BJ (cell line): ENCODE measurements around the gene MAP7D1. TPM values are rescaled to one million over a fixed set of nuclear protein-coding genes. Genes with fewer than 3 reads are reported as not detected.

Experiments used
- CTCF ChIA-PET: fragments of 350-600 bp; formaldehyde crosslinking; extraction: SDS; loops from one replicate; lab custom pipeline; 2021; ENCODE audit warnings: antibody characterized with exemption, inconsistent platforms; lab: Yijun Ruan, JAX
- POLR2A ChIA-PET: fragments of 300-600 bp; sonication (Branson Sonifier 250); formaldehyde crosslinking; extraction: SDS; loops from one replicate; lab custom pipeline; 2021; ENCODE audit warnings: antibody characterized with exemption; lab: Charles Lee
- DNase-seq: peaks from one replicate; pipeline ENCODE4 v3.0.0-alpha.2; 2011; ENCODE audit warnings: low read depth
- H3K27me3 ChIP-seq: 2 replicates; pipeline ENCODE4 v1.6.0; 2011; ENCODE audit warnings: low read length; ENCODE audit not compliant: control insufficient read depth, insufficient read depth
- H3K36me3 ChIP-seq: 2 replicates; pipeline ENCODE4 v1.5.1; 2011; ENCODE audit warnings: low read length; ENCODE audit not compliant: control insufficient read depth, insufficient read depth
- H3K4me3 ChIP-seq: 2 replicates; pipeline ENCODE4 v1.5.1; 2011; ENCODE audit warnings: low read depth, mild to moderate bottlenecking, control low read depth, low read length
- polyA plus RNA-seq: library from polyadenylated mRNA; depleted of rRNA; stranded (reverse); fragments of >200 nt; gene quantifications from 2 replicates; pipeline ENCODE4 v1.2.3, GENCODE V29; 2011
- TF ChIP-seq, protein P1 (sequence below): IDR thresholded peaks from 2 replicates; pipeline ENCODE4 v1.5.1; 2011; ENCODE audit warnings: low read depth, mild to moderate bottlenecking, control low read depth, inconsistent platforms, low read length, moderate library complexity; ENCODE audit not compliant: insufficient read depth

MAP7D1 gene
- polyA plus RNA-seq, 1 experiment, result 33.7 TPM

DNA sequence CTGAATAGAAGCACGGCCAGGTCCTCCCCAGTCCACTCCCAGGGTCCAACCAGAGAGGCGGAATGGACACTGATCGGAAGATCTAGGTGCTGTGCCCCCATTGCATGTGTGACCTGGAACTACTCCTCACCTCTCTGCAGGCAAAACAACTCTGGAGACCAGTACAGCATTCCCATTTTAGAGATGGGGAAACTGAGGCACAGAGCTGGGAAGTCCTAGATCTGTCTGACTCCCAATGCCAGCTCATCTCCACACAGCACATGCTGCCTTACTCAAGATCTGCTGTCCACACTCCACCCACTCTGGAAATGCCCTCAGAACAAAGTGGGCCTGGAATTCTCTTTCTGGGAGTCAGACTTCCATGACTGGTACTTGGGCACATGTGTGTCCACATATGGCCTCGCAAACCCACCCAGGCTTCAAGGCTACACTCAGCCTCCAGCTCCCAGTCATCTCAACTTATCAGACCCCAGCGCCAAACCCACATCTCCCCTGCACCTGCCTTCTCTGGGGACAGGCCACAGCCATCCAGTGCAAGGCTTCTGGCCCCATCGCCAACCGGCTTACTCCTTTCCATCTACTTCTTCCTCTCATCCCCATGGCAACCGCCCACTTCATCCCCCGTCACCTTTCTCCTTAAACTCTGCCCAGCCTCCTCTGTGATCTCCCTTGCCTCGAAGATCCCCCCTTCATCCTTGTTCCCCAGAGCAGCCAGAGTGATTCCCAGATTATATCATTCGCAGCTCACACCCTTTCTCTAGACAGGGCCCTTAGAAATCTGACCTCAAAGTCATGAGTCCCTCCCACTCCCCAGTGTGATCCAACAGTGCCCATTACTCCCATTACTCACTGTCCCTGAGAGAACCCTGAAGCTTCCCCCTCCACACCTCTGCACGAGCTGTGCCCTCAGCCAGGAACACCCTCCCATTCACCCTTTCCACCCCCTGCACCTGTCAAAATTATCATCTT lies 33.6 kb upstream of the MAP7D1 start:
- TF ChIP-seq, protein P1, sequence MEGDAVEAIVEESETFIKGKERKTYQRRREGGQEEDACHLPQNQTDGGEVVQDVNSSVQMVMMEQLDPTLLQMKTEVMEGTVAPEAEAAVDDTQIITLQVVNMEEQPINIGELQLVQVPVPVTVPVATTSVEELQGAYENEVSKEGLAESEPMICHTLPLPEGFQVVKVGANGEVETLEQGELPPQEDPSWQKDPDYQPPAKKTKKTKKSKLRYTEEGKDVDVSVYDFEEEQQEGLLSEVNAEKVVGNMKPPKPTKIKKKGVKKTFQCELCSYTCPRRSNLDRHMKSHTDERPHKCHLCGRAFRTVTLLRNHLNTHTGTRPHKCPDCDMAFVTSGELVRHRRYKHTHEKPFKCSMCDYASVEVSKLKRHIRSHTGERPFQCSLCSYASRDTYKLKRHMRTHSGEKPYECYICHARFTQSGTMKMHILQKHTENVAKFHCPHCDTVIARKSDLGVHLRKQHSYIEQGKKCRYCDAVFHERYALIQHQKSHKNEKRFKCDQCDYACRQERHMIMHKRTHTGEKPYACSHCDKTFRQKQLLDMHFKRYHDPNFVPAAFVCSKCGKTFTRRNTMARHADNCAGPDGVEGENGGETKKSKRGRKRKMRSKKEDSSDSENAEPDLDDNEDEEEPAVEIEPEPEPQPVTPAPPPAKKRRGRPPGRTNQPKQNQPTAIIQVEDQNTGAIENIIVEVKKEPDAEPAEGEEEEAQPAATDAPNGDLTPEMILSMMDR, result no peak
- POLR2A ChIA-PET, result no interaction called here

DNA sequence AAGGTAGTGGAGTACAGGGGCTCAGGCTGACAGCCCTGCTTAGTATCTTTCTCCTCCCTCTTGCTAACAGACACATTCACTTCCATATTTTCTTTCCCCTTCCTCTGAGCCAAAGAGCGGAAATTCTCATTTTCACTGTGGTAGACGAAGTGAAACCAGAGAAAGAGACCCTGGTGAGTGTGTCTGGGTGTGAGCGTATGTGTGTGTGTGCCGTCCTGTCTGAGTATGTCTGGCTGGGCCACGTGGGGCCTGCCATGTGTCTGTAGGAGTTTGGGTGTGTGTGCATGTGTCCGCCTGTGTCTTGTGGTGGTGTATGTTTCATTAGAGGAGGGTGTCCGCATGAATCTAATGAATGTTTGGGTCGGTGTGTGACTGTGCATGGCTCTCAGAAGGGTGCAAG lies 32.6 kb upstream of the MAP7D1 start:
- ChIA-PET POLR2A (no interaction called here), CTCF (no interaction called here)
- TF ChIP-seq, protein P1, result no peak
- Histone ChIP-seq H3K4me3 (no peak overlapping the region), H3K36me3 (no peaks in the 10 kb centered on the region), H3K27me3 (peaks cover 3% of the 10 kb centered on the region; the same call in 1 of the 2 replicates)
- DNase-seq, result no peak

More for the DNA sequence above, 33.6 kb upstream of the MAP7D1 start:
- CTCF ChIA-PET, result no interaction called here
- Histone ChIP-seq H3K27me3 (peaks cover 3% of the 10 kb centered on the region; the same call in 1 of the 2 replicates), H3K36me3 (no peaks in the 10 kb centered on the region), H3K4me3 (no peak overlapping the region)
- DNase-seq, result no peak

DNA sequence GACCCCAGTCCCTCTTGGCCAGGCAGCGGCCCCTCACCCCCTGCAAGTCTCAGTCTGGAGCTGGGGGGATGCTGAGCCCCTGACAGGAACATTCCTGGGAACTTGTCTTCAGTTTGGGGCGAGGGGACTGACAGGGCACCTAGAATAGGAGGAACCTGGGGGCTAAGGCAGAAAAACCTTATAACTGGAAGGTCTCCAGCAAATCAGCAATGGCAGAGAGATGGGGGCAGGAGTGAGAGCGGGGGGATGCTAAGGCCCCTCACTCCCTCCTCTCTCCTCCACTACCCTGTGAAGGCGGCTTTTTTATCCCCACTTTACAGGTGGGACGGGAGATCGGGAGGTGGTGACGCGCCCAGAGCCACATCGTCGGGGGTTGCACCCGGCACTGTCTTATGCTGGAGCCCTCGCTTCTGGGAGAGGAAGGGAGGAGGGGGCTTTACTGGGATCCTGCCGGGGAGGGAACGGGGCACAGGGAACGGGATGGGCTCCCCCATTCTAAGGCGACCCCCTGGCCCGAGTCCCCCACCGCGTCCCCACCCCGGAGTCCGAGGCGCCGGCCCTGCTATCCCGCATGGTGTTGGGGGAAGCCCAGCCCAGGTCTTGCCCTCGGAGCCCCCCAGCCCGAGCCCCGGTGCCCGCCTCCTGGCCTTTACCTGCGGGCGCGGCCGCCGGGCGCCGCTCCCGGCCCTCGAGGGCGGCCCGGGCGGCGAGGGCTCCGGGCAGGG lies 31.4 kb upstream of the MAP7D1 start:
- no peak for DNase-seq
- Histone ChIP-seq H3K36me3 (no peaks in the 10 kb centered on the region), H3K4me3 (peak overlapping the region; percentile 12; the same call in 1 of the 2 replicates), H3K27me3 (peaks cover 3% of the 10 kb centered on the region; the same call in 1 of the 2 replicates)
- TF ChIP-seq, protein P1, result no peak
- ChIA-PET POLR2A (no interaction called here), CTCF (no interaction called here)

DNA sequence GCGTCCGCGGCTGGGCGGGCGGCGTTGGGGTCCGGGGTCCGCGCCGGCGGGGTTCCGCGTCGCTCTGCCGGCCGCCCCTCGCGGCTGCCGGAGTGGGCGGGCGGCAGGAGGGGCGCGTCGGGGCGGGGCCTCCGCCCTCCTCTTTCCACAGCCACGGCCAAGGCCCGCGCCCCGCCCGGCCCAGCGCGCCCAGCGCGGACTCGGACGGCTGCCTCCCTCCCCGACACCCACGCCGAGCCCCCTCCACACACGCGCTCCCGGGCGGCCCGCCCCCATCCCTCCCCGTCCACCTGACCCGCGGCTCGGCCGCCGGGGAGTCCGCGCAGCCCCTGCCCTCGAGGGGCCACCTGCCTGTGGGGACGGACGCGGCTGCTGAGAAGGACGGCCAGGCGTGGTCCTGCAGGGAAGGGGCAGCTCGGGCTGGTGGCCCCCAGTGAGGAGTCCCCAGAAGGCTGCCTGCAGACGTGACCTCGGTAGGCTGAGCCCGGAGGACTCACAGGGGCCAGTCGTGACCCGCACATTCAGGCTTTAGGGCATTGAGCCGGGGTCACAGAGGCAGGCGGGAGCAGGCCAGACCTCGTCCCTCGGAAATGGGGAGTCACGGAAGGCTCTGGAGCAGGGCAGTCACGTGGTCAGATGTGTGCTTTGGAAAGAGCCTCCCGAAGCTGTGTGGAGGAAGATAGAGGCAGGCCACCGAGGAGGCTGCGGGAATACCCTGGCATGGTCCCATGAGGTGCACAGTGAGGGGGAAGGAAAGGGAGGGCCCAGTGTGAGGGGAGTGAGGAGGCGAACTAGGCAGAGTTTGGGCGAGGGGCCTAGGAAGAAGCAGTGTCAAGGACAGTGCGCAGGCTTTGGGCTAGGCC lies 30.6 kb upstream of the MAP7D1 start, which contains the start of gene COL8A2:
TSS of gene COL8A2 (minus strand) at position 94 of the 863 bp plus-strand sequence. CDS start 24,980 bp downstream, outside the sequence.
- no peak for DNase-seq
- Histone ChIP-seq H3K36me3 (no peaks in the 10 kb centered on the region), H3K4me3 (peak within 1 kb of the TSS; percentile 16), H3K27me3 (peaks cover 3% of the 10 kb centered on the region; the same call in 1 of the 2 replicates)
- ChIA-PET POLR2A (no interaction called here), CTCF (no interaction called here)
- TF ChIP-seq, protein P1, result no peak
